Activated CD4-positive, alpha-beta T cell treated with anti-CD3 and anti-CD28 coated beads, Interleukin-2, amount 10 ng/mL, durations not matched to agents 7 days and 5 days (primary cell): Measurements from ENCODE around the gene HINT1. TPM values are rescaled to one million over a fixed set of nuclear protein-coding genes. Genes with fewer than 3 reads are reported as not detected.
"Not testable (repeated sequence)": the region's sequence is repeated elsewhere in the genome, so short reads cannot be mapped to it uniquely, and the experiment has no call there.

Experiments
- CTCF ChIA-PET: fragments of 350-600 bp; sonication (Branson Sonifier 250); formaldehyde crosslinking; loops from one replicate; lab custom pipeline; 2021; ENCODE audit warnings: antibody characterized with exemption; lab: Charles Lee
- POLR2A ChIA-PET: fragments of 350-600 bp; sonication (Branson Sonifier 250); formaldehyde crosslinking; loops from one replicate; lab custom pipeline; 2021; ENCODE audit warnings: antibody characterized with exemption; lab: Charles Lee
- DNase-seq: peaks from one replicate; pipeline ENCODE4 v3.0.0-alpha.2; 2020
- H3K27ac Mint-ChIP-seq: one replicate; pipeline ENCODE4 v1.8.0; 2021; ENCODE audit warnings: mild to moderate bottlenecking, moderate library complexity, mixed read lengths
- H3K27me3 Mint-ChIP-seq: one replicate; pipeline ENCODE4 v1.8.0; 2021; ENCODE audit warnings: mixed read lengths
- H3K36me3 Mint-ChIP-seq: one replicate; pipeline ENCODE4 v1.8.0; 2021; ENCODE audit warnings: low read depth, mixed read lengths
- H3K4me1 Mint-ChIP-seq: one replicate; pipeline ENCODE4 v1.8.0; 2021; ENCODE audit warnings: mixed read lengths
- H3K4me3 Mint-ChIP-seq: one replicate; pipeline ENCODE4 v1.8.0; 2021; ENCODE audit warnings: mild to moderate bottlenecking, moderate library complexity, mixed read lengths
- H3K9me3 Mint-ChIP-seq: one replicate; pipeline ENCODE4 v1.8.0; 2021; ENCODE audit warnings: mixed read lengths
- total RNA-seq, 2 experiments: library from RNA; stranded (reverse); gene quantifications; one replicate each; pipeline ENCODE4 v1.2.3, GENCODE V29; 2021

The HINT1 gene
- total RNA-seq, 2 experiments from 2014 or later, result 274 to 278 TPM

GRCh38 chr5:131142970-131143617, 22.0 kb downstream of the HINT1 start:
- no peak for DNase-seq
- Mint-ChIP-seq H3K36me3 (no peaks in the 10 kb centered on the region), H3K4me1 (peaks cover 1% of the 10 kb centered on the region), H3K4me3 (no peak overlapping the region), H3K9me3 (no peaks in the 10 kb centered on the region), H3K27me3 (no peaks in the 10 kb centered on the region), H3K27ac (no peak overlapping the region)
- ChIA-PET POLR2A (no interaction called here), CTCF (no interaction called here)

DNA sequence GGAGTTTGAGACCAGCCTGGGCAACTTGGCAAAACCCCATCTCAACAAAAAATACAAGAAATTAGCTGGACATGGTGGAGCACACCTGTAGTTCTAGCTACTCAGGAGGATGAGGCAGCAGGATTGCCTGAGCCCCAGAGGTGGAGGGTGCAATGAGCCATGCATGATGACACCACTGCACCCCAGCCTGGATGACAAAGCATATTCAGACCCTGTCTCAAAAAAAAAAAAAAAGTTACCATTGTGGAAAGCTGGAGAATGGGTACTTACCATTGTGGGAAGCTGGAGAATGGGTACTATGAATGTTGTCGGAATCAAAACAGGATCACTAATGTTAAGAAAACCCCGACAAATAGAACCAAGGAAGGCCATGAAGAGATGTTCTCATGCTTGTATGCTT, 25.7 kb downstream of the HINT1 start:
- POLR2A ChIA-PET, result no interaction called here
- H3K36me3 Mint-ChIP-seq, result peaks cover 1% of the 10 kb centered on the region
- CTCF ChIA-PET, result interaction anchor here (0.8 to 1.0 kb wide), 2 partner anchors 9 to 10 kb away, joined by 3 to 4 read pairs; no protein-coding TSS in a partner anchor
- H3K4me1 Mint-ChIP-seq, result peaks cover 8% of the 10 kb centered on the region
- peaks cover 8% of the 10 kb centered on the region for H3K27me3 Mint-ChIP-seq
- no peak overlapping the region for H3K4me3 Mint-ChIP-seq
- H3K9me3 Mint-ChIP-seq, result peaks cover 11% of the 10 kb centered on the region
- DNase-seq, result no peak
- H3K27ac Mint-ChIP-seq, result no peak overlapping the region

GRCh38 chr5:131138406-131138805, 26.6 kb downstream of the HINT1 start:
- H3K4me3 Mint-ChIP-seq, H3K27me3 Mint-ChIP-seq, H3K4me1 Mint-ChIP-seq, H3K27ac Mint-ChIP-seq, POLR2A ChIA-PET, H3K36me3 Mint-ChIP-seq, DNase-seq: not testable (repeated sequence)
- H3K9me3 Mint-ChIP-seq, result peaks cover 11% of the 10 kb centered on the region
- CTCF ChIA-PET, result interaction anchor here (0.8 kb wide), 1 partner anchor 8 kb away, joined by 3 read pairs; no protein-coding TSS in a partner anchor

GRCh38 chr5:131133091-131133490, 32.0 kb downstream of the HINT1 start:
- H3K36me3 Mint-ChIP-seq, H3K4me3 Mint-ChIP-seq, H3K4me1 Mint-ChIP-seq, H3K27ac Mint-ChIP-seq, H3K27me3 Mint-ChIP-seq, CTCF ChIA-PET, POLR2A ChIA-PET, DNase-seq: not testable (repeated sequence)
- peaks cover 13% of the 10 kb centered on the region for H3K9me3 Mint-ChIP-seq

- peaks cover 17% of the 10 kb centered on the region for H3K9me3 Mint-ChIP-seq
- ChIA-PET POLR2A (no interaction called here), CTCF (no interaction called here)
- H3K4me1 Mint-ChIP-seq, result no peaks in the 10 kb centered on the region
- no peak for DNase-seq
- no peaks in the 10 kb centered on the region for H3K27me3 Mint-ChIP-seq
- H3K27ac Mint-ChIP-seq, result no peak overlapping the region
- H3K36me3 Mint-ChIP-seq, result no peaks in the 10 kb centered on the region
- H3K4me3 Mint-ChIP-seq, result no peak overlapping the region
Observed at GRCh38 chr5:131129306-131129705, 35.8 kb downstream of the HINT1 start.

- H3K27me3 Mint-ChIP-seq, H3K4me3 Mint-ChIP-seq, POLR2A ChIA-PET, CTCF ChIA-PET, H3K4me1 Mint-ChIP-seq, H3K27ac Mint-ChIP-seq, DNase-seq, H3K36me3 Mint-ChIP-seq: not testable (repeated sequence)
- peaks cover 23% of the 10 kb centered on the region for H3K9me3 Mint-ChIP-seq
Observed at GRCh38 chr5:131127244-131127643, 37.8 kb downstream of the HINT1 start.

GRCh38 chr5:131114754-131115153, 50.3 kb downstream of the HINT1 start:
- no peak overlapping the region for H3K4me3 Mint-ChIP-seq
- POLR2A ChIA-PET, result no interaction called here
- DNase-seq, result no peak
- no peak overlapping the region for H3K27ac Mint-ChIP-seq
- no peaks in the 10 kb centered on the region for H3K36me3 Mint-ChIP-seq
- H3K27me3 Mint-ChIP-seq, result peaks cover 4% of the 10 kb centered on the region
- CTCF ChIA-PET, result no interaction called here
- H3K9me3 Mint-ChIP-seq, result no peaks in the 10 kb centered on the region
- peaks cover 1% of the 10 kb centered on the region for H3K4me1 Mint-ChIP-seq

GRCh38 chr5:131112424-131112823, 52.6 kb downstream of the HINT1 start:
- Mint-ChIP-seq H3K9me3 (no peaks in the 10 kb centered on the region), H3K4me1 (peaks cover 6% of the 10 kb centered on the region), H3K36me3 (no peaks in the 10 kb centered on the region), H3K4me3 (no peak overlapping the region), H3K27ac (no peak overlapping the region), H3K27me3 (peaks cover 2% of the 10 kb centered on the region)
- ChIA-PET CTCF (no interaction called here), POLR2A (no interaction called here)
- DNase-seq, result no peak

DNA sequence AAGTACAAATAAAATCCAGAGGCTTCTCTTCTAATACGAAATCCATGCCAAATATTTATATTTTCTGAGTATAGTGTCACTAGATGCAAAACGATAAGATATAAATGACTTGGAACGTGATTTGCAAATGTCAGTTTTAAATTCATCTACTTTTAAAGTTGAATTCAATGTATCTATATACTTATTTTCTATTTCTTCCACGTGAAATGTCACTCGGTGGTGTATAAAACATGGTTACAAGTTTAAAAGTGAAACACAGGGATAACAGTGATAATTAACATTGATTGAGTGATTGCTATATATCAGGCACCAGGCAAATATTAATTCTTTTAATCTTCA, 54.8 kb downstream of the HINT1 start:
- H3K9me3 Mint-ChIP-seq, result no peaks in the 10 kb centered on the region
- CTCF ChIA-PET, result no interaction called here
- POLR2A ChIA-PET, result no interaction called here
- H3K4me3 Mint-ChIP-seq, result no peak overlapping the region
- H3K4me1 Mint-ChIP-seq, result peaks cover 9% of the 10 kb centered on the region
- DNase-seq, result no peak
- peaks cover 2% of the 10 kb centered on the region for H3K27me3 Mint-ChIP-seq
- no peaks in the 10 kb centered on the region for H3K36me3 Mint-ChIP-seq
- H3K27ac Mint-ChIP-seq, result no peak overlapping the region

- Mint-ChIP-seq H3K4me1 (peaks cover 9% of the 10 kb centered on the region), H3K36me3 (no peaks in the 10 kb centered on the region), H3K27me3 (peaks cover 2% of the 10 kb centered on the region), H3K27ac (no peak overlapping the region), H3K4me3 (no peak overlapping the region), H3K9me3 (no peaks in the 10 kb centered on the region)
- ChIA-PET POLR2A (no interaction called here), CTCF (interaction anchor here (1.3 to 1.8 kb wide), 2 partner anchors 171 to 238 kb away, joined by 4 to 5 read pairs; no protein-coding TSS in a partner anchor)
- DNase-seq, result peak; percentile 57
Observed at GRCh38 chr5:131109540-131110255, 55.4 kb downstream of the HINT1 start.

Other genes starting within 250 kb of the HINT1 start
- 10 to 100 TPM; 11.0 to 12.0 TPM for gene LYRM7, start 5.7 kb upstream of the HINT1 start, total RNA-seq
- gene CDC42SE2, start 98.8 kb upstream of the HINT1 start, total RNA-seq, result 100 to 1,000 TPM; 145 TPM